Myocyte (in vitro differentiated cells): ENCODE results near the gene FATE1. TPM values are rescaled to one million over a fixed set of nuclear protein-coding genes. Genes with fewer than 3 reads are reported as not detected.
A peak's percentile ranks its signal among the peaks of the same experiment; 100 is the strongest.

Experiments
- DNase-seq: peaks from one replicate; pipeline ENCODE4 v3.0.0-alpha.2; 2012; ENCODE audit warnings: low read depth
- total RNA-seq: library from RNA; depleted of rRNA; stranded (reverse); fragments of >200 nt; gene quantifications from 2 replicates; pipeline ENCODE4 v1.2.3, GENCODE V29; 2014

FATE1 gene
- total RNA-seq, 1 donor from 2014 or later: not detected

- DNase-seq: no peak
These were observed 26.5 kb downstream of the FATE1 start for GRCh38 chrX:151742311-151742710.

GRCh38 chrX:151743651-151744470, 28.0 kb downstream of the FATE1 start:
- no peak for DNase-seq

GRCh38 chrX:151745651-151746050, 29.8 kb downstream of the FATE1 start:
- no peak for DNase-seq

- DNase-seq: no peak
These were observed 30.7 kb downstream of the FATE1 start for GRCh38 chrX:151746502-151746901.

- DNase-seq: no peak
These were observed 34.7 kb downstream of the FATE1 start for GRCh38 chrX:151750511-151750910.

GRCh38 chrX:151752847-151753246, 37.0 kb downstream of the FATE1 start:
- DNase-seq: no peak

- DNase-seq: peak; percentile 9
These were observed 37.6 kb downstream of the FATE1 start for GRCh38 chrX:151753313-151754046.

GRCh38 chrX:151754047-151754429, 38.2 kb downstream of the FATE1 start:
- DNase-seq: no peak

- no peak for DNase-seq
These were observed 38.9 kb downstream of the FATE1 start for GRCh38 chrX:151754641-151755215.

- no peak for DNase-seq
These were observed 43.3 kb downstream of the FATE1 start for GRCh38 chrX:151759041-151759708.

- no peak for DNase-seq
These were observed 47.0 kb downstream of the FATE1 start for GRCh38 chrX:151762802-151763201.

- no peak for DNase-seq
These were observed 47.9 kb downstream of the FATE1 start for GRCh38 chrX:151763711-151764110.

GRCh38 chrX:151765026-151765425, 49.2 kb downstream of the FATE1 start:
- no peak for DNase-seq

GRCh38 chrX:151771726-151772125, 55.9 kb downstream of the FATE1 start:
- DNase-seq: no peak

Other genes starting within 250 kb of the FATE1 start
- gene PASD1, start 152.4 kb upstream of the FATE1 start, total RNA-seq: not detected in 2 replicates
- not detected in 2 replicates for gene PRRG3, start 20.6 kb upstream of the FATE1 start, total RNA-seq
- gene CNGA2, start 18.7 kb downstream of the FATE1 start, total RNA-seq: not detected in 2 replicates
- gene MAGEA4, start 196.9 kb downstream of the FATE1 start, total RNA-seq: not detected in 2 replicates